Osteocyte (in vitro differentiated cells): ENCODE data around the gene LRFN3. TPM values are rescaled to one million over a fixed set of nuclear protein-coding genes. Genes with fewer than 3 reads are reported as not detected.

Source experiments
- DNase-seq: peaks from one replicate; pipeline ENCODE4 v3.0.0; 2021; ENCODE audit warnings: mixed read lengths; ENCODE audit not compliant: unreplicated experiment; ENCODE audit errors: extremely low spot score
- H3K27ac Mint-ChIP-seq: one replicate; pipeline ENCODE4 v1.8.0; 2021; ENCODE audit warnings: mild to moderate bottlenecking, mixed read lengths; ENCODE audit not compliant: unreplicated experiment
- H3K27me3 Mint-ChIP-seq: one replicate; pipeline ENCODE4 v1.8.0; 2021; ENCODE audit warnings: mixed read lengths; ENCODE audit not compliant: unreplicated experiment
- H3K36me3 Mint-ChIP-seq: one replicate; pipeline ENCODE4 v1.8.0; 2021; ENCODE audit warnings: mixed read lengths; ENCODE audit not compliant: unreplicated experiment
- H3K4me1 Mint-ChIP-seq: one replicate; pipeline ENCODE4 v1.8.0; 2021; ENCODE audit warnings: mixed read lengths; ENCODE audit not compliant: unreplicated experiment
- H3K4me3 Mint-ChIP-seq: one replicate; pipeline ENCODE4 v1.8.0; 2021; ENCODE audit warnings: mild to moderate bottlenecking, moderate library complexity, mixed read lengths; ENCODE audit not compliant: unreplicated experiment
- H3K9me3 Mint-ChIP-seq: one replicate; pipeline ENCODE4 v1.8.0; 2021; ENCODE audit warnings: mixed read lengths; ENCODE audit not compliant: unreplicated experiment
- total RNA-seq: library from RNA; stranded (reverse); gene quantifications from 2 replicates; pipeline ENCODE4 v1.2.1, GENCODE V29; 2021
- TF ChIP-seq, protein P1 (sequence below): fragments of 200-600 bp; sonication (generic); IDR thresholded peaks from 2 replicates; pipeline ENCODE4 v1.5.0; 2021; ENCODE audit warnings: antibody characterized with exemption, mild to moderate bottlenecking, moderate library complexity

LRFN3 gene
- total RNA-seq, 1 donor from 2014 or later, result 25.0 TPM

DNA sequence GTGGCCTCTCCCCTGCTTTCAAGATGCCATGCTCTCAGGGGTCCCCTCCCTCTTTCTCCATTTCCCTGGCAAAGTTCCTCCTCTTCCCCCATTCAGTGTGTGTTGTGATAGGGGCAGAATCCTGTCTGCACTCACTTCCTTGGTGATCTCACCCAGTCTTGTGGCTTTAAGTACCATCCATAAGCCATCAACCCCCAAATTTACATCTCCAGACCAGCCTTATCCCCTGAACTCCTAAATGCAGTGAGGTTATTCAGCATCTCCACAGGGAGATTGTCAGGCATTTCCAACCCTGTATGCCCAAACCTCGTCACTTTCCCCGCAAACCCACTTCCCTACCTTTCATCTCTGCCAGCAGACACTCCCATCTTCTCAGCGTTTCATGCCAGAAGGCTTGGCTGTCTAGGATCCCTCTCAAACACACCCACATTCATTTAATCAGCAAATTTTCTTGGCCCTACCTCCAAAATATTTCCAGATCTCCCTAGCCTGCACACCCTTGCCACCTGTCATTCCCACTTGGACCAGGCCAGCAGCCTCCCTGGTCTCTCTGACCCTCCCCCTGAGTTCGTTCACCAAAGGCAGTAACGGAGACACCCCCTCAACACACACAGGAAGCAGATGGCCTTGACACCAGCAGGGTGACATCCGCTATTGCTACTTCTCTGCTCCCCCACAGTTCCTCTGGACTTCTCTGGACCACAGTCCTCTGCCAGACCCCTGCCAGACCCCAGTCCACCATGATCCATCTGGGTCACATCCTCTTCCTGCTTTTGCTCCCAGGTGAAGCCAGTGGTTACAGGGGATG lies 34.1 kb upstream of the LRFN3 start, which contains the start of gene HCST:
HCST (plus strand) TSS at position 676 of the 808 bp plus-strand sequence; CDS start at position 741, 65 bp downstream.
- Mint-ChIP-seq H3K4me1 (peaks cover 33% of the 10 kb centered on the region), H3K27me3 (no peaks in the 10 kb centered on the region), H3K9me3 (no peaks in the 10 kb centered on the region), H3K27ac (peak within 1 kb of the TSS; percentile 6), H3K36me3 (no peaks in the 10 kb centered on the region), H3K4me3 (peak within 1 kb of the TSS; percentile 59)
- TF ChIP-seq, protein P1, sequence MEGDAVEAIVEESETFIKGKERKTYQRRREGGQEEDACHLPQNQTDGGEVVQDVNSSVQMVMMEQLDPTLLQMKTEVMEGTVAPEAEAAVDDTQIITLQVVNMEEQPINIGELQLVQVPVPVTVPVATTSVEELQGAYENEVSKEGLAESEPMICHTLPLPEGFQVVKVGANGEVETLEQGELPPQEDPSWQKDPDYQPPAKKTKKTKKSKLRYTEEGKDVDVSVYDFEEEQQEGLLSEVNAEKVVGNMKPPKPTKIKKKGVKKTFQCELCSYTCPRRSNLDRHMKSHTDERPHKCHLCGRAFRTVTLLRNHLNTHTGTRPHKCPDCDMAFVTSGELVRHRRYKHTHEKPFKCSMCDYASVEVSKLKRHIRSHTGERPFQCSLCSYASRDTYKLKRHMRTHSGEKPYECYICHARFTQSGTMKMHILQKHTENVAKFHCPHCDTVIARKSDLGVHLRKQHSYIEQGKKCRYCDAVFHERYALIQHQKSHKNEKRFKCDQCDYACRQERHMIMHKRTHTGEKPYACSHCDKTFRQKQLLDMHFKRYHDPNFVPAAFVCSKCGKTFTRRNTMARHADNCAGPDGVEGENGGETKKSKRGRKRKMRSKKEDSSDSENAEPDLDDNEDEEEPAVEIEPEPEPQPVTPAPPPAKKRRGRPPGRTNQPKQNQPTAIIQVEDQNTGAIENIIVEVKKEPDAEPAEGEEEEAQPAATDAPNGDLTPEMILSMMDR, result no peak
- DNase-seq, result no peak

DNA sequence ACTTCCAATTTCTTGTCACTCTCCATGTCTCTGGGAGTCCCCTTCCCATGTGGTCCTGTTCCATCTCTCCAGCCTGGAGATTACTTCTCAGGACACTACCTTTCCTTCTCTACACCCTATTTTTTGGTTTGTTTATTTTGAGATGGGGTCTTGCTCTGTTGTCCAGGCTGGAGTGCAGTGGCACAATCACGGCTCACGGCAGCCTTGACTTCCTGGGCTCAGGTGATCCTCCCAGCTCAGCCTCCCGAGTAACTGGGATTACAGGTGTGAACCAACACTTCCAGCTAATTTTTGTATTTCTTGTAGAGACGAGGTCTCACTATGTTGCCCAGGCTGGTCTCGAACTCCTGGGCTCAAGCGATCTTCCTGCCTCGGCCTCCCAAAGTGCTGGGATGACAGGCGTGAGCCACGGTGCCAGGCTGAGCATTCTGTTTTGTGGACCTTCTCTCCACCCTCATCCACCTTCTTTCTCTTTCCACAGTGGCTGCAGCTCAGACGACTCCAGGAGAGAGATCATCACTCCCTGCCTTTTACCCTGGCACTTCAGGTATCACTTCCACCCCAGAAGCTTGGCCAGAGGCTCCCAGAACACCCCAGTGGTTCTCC lies 33.2 kb upstream of the LRFN3 start:
- H3K36me3 Mint-ChIP-seq, result no peaks in the 10 kb centered on the region
- peaks cover 33% of the 10 kb centered on the region for H3K4me1 Mint-ChIP-seq
- peak overlapping the region; percentile 59 for H3K4me3 Mint-ChIP-seq
- no peak for DNase-seq
- no peaks in the 10 kb centered on the region for H3K27me3 Mint-ChIP-seq
- TF ChIP-seq, protein P1, result no peak
- H3K9me3 Mint-ChIP-seq, result no peaks in the 10 kb centered on the region
- no peak overlapping the region for H3K27ac Mint-ChIP-seq

DNA sequence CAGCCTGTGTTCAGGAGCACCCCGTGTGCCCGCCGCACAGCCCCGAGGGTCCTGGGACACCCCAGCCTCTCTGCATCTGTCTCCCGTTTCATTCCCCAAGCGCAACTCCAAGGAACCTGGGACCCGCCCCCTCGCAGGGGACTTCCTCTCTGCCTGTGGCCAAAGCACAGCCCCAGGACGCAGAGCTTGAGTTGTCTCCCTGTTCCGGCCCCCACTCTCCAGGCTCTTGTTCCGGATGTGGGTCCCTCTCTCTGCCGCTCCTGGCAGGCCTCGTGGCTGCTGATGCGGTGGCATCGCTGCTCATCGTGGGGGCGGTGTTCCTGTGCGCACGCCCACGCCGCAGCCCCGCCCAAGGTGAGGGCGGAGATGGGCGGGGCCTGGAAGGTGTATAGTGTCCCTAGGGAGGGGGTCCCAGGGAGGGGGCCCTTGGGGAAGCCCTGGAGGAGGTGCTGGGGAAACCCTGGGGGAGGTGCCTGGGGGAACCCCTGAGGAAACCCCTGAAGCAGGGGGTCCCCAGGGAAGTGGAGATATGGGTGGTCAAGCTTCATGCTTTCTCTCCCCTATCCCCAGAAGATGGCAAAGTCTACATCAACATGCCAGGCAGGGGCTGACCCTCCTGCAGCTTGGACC lies 32.5 kb upstream of the LRFN3 start:
- Mint-ChIP-seq H3K4me3 (peak overlapping the region; percentile 59), H3K27ac (no peak overlapping the region), H3K27me3 (no peaks in the 10 kb centered on the region), H3K9me3 (no peaks in the 10 kb centered on the region), H3K4me1 (peaks cover 29% of the 10 kb centered on the region), H3K36me3 (no peaks in the 10 kb centered on the region)
- DNase-seq, result no peak
- TF ChIP-seq, protein P1, result no peak

DNA sequence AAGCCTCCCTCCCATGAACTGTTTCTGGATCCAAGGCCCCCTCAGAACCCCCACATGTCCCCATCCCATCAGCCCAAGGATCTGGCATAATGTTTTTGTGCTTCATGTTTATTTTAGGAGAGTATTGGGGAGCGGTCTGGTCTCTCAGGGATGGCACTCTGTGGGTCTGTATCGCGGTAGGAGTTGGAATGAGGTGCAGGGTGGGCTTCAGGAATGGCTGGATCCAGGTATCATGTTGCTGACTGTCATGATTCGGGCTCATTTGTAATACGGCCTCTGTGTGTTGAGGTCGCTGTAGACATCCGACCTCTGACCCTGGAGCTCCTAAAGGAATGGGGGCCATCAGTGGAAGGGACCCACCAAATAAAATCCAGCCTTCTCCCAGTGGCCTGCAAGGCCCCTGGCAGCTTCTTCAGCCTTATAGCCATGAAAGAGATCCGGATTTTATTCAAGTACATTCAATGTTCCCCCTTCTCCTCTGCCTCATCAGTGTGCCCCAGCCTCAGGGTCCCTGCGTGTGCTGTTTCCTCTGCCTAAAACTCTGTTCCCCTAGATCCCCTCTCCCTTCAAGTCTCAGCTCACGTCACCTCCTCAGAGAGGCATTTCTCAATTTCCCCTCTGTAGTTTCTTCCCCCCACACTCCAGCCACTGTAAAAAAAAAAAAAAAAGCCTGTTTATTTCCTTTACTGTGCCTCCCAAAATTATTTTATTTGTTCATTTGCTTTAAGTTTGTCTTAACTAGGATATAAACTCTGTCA lies 31.7 kb upstream of the LRFN3 start:
- TF ChIP-seq, protein P1, result no peak
- H3K4me3 Mint-ChIP-seq, result no peak overlapping the region
- DNase-seq, result no peak

More for the DNA sequence above, 31.7 kb upstream of the LRFN3 start:
- H3K27me3 Mint-ChIP-seq, result no peaks in the 10 kb centered on the region
- no peak overlapping the region for H3K27ac Mint-ChIP-seq
- H3K4me1 Mint-ChIP-seq, result peaks cover 24% of the 10 kb centered on the region
- H3K36me3 Mint-ChIP-seq, result no peaks in the 10 kb centered on the region
- no peaks in the 10 kb centered on the region for H3K9me3 Mint-ChIP-seq
